HG02973 (cell line): ENCODE measurements around the gene PLA2G4D.
"Not testable (repeated sequence)": the region's sequence is repeated elsewhere in the genome, so short reads cannot be mapped to it uniquely, and the experiment has no call there.

Experiments
- ATAC-seq: cut with Tn5 transposase; IDR thresholded peaks from one replicate; pipeline ENCODE4 v1.9.1; 2021; ENCODE audit warnings: moderate library complexity; ENCODE audit not compliant: unreplicated experiment

The PLA2G4D gene

DNA sequence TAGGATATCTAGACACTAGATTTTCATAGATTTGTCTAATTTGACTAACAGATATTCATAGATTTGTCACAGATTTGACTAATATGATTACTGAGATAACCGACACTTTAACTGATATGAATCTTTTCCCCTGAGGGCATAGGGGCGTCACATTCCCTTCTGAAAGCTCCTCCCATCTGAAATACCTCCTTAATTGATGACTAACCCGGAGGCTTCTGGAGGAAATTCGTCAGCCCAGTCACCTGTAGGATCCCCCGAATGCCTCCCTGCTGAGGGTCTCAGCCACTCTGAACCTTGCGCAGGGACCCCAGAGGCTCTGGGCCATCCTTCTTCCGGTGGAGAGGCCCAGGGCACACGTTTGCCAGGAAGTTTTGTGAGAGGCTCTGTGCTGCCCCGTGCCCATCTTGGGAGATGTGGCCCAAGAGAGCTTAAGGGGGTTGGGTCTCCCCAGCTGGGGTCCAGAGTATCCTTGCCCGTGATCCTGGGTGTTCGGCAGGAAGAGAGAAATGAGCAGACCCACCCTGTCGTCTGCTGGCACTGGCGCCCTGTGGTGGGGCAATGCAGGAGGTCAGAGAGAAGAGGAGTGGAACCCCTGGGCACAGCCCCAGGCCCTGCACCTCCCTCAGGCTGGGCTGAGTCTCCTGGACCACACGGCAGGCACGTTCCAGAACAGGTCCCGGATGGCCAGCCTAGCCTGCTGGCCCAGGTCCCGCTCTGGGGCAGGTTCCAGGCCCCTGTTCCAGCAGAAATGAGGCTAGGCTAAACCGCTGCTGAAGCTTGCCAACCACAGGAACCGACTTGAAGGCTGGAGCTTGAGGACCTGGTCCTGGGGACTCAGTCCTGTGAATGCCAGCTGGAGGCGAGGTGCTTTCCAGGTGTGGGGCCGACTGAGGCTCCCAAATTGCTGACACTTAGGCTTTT lies 1.7 kb downstream of the PLA2G4D start:
- no peak for ATAC-seq

DNA sequence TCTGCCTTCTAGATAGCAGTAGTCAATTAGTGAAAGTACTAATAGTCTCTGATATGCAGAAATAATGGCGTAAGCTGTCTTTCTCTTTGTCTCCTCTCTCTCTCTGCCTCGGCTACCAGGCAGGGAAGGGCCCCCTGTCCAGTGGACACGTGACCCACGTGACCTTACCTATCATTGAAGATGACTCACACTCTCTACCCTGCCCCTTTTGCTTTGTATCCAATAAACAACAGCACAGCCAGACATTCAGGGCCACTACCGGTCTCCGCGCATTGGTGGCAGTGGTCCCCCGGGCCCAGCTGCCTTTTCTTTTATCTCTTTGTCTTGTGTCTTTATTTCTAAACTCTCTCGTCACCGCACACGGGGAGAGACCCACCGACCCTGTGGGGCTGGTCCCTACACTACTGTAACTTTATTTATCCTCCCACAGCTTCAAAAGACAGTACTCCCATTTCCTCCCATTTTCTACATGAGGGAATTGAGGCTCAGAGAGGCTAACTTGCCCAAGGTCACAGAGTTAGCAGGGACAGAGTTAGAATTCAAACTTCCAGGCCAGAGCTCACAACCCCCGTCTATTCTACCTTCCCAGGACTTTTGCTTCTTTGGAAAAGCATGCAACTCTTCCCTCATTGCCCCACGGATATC lies 2.5 kb downstream of the PLA2G4D start:
- ATAC-seq = not testable (repeated sequence)

DNA sequence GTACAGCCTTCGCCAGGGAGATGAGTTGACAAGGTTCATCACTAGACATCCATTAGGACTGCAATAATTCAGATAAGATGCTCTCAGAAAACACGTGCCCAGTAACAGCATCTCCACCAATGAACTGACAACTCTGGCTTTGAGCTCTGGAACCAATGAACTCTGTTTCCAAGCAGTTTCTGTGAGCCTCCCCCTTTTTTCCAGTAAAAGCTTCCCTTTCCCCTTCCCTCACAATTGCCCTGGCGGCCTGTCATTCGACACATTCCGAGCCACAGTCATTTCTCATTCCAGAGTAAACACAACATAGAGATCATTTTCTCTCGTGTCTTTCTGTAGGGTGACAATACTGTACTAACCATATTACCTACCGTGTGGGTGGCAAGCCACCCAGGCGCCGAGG lies 3.6 kb downstream of the PLA2G4D start:
- no peak for ATAC-seq

DNA sequence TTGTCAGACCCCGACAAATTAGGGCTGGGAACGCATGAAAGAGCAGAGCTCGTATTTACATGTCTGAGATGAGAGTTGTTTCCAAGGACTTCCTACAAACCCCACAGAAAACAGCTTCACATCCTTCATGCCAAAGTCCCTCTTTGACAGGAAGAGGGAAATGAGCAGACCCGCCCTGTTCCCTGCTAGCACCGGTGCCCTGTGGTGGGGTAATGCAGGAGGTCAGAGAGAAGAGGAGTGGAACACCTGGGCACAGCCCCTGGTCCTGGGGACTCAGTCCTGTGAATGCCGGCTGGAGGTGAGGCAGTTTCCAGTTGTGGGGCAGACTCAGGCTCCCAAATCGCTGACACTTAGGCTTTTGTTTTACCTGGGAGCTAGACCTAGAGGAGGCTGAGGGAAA lies 4.0 kb downstream of the PLA2G4D start:
- ATAC-seq = no peak

GRCh38 chr15:42089942-42090341 lies 4.4 kb downstream of the PLA2G4D start:
- no peak for ATAC-seq

DNA sequence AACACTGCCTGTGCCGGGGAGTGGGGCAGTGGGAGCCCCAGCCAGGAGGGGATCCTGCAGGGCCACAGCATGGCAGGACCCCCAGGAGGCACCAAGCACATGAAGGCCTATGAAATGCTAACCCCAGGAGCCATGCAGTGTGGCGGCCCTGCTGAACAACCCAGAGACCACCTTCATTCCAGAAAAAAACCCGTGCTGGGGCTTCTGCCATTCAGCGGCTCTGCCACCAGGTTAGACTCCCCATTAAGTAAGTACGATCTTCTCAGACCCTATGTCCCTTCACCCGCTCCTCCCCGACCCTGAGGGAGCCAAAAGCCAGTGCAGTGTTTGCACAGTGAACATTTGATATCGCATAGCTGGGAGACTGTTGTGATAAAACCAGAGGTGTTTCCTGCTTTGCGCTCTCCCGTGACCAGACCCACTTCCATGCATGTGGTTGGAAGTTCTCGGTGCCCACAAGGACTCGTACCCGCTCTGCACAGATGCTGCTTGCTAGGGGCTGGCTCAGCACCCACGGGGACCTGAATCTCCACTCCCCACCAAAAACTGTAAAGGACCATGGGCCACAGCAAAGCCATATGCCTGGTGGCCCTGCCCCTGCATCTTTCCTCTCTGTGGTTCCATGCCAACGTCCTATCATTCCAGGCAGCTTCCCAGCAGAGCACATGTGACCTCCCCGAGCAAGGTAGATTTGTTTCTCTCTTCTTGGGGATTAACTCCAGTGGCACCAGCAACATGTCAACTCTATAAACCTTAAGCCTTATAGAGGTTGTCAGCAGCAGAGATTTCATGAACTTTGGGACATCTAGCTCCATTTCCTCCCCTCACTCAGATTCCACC lies 5.3 kb downstream of the PLA2G4D start:
- ATAC-seq = no peak

DNA sequence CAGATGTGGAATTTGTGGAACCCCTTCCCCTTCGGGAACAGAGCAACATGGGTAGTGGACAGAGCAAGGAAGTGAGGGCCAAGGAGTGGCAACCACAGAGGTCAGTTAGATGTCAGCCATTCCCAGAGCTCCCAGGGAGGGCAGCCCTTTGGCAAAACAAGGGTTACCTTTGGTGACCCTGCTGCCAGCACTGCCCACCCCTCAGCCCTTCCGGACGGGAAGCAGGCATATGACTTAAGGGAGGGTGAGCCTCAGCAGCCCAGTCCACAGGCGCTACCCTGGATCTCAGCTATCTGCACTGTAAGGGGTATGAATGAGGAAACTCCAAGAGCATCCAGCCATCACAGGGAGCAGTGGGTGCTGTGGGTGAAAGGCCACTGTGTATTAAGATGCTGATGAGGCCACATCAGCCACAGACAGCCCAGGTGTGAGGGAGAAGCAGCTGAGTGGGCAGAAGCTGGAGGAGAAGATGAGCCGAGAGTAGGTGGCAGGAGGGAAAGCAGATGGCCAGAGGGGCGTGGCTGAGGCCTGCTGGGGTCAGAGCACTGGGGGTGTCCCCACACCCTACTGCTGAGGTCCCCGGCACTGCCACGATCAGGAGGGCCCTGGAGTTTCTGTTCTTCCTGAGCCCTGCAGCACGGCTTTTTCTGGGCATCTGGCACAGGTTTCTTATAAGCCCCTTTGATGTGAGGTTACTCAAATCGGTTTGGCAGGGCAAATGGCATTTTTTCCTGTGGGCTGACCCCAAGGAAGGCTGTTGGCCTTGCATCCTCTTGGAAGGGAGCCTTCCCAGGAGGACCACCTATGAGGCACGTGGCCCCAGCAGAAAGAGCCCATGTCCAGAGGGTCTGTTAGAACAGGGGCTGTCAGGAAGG lies 6.2 kb downstream of the PLA2G4D start:
- no peak for ATAC-seq

DNA sequence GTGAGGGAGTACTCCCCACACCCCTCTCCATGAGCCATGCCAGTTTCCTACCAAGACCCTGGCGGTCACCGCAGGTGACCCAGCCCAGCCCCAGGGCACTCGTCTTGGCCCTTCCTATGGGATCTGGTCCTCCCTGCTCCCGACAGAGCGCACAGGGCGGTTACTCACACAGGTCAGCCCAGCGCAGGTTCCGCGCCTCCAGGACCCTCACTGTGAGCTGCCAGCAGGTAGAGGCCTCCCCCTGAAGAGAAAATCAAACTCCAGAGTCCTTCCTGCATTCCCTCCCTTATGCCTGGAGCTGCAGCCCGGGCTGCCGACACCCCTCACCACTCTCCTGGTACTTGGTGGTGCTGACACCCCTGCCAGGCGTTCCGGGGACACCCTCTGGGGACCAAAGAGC lies 6.9 kb downstream of the PLA2G4D start:
- no peak for ATAC-seq

DNA sequence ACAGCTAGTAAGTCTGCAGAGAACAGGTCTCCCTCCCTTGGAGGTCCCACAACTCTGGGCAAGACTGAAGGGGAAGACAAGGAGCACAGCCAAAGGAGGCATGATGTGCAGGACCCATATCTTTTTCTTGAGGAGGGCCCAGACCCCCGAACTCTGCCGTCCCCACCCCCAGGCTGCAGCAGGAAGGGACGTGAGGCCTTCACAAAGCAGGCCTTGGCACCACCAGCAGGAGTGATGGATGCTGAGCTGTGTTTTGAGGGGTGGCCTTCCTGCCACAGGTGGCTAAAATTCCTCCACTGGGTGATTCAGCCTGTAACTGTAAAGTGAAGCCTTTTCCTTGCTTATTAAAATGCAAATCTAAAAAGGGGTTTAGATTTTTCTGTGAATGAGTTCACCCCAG lies 8.6 kb downstream of the PLA2G4D start:
- ATAC-seq = no peak

GRCh38 chr15:42085236-42085605 lies 9.1 kb downstream of the PLA2G4D start:
- ATAC-seq = no peak

- ATAC-seq = no peak
Observed at GRCh38 chr15:42084465-42085235, 9.7 kb downstream of the PLA2G4D start.

DNA sequence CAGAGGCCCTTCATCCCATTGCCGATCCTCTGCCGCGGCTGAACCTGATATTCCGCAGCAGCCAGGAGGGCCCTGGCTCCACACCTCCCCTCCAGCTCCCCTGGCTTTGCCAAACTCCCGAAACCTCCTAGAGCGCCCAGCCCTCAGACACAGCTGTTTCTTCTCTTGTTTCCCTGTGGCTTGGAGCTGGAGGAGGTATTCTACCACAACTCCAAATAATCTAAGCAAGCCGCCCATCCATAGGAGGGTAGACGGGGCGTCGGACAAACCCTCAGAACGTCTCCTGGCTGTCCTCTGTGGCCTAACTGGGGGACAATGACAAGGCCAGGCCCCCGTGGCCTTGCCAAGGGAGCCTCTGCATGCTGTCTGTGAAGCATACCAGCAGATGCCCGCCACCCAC lies 10.4 kb downstream of the PLA2G4D start:
- ATAC-seq = no peak

DNA sequence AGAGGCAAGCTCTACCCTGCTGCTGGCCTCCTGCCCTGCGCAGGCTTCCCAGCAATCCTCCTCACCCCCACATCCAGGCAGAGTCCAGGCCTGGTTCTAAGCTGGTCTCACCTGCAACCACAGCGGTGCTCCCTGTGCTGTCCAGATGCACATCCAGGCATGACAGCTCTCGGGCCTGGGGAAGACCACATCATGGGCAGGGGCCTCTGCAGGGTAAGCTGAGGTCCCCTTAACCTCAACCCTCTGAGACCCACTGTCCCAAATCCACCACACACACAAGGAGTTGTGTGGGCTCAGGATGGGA lies 10.8 kb downstream of the PLA2G4D start:
- ATAC-seq = no peak

- no peak for ATAC-seq
Observed at GRCh38 chr15:42082823-42083604, 11.3 kb downstream of the PLA2G4D start.

DNA sequence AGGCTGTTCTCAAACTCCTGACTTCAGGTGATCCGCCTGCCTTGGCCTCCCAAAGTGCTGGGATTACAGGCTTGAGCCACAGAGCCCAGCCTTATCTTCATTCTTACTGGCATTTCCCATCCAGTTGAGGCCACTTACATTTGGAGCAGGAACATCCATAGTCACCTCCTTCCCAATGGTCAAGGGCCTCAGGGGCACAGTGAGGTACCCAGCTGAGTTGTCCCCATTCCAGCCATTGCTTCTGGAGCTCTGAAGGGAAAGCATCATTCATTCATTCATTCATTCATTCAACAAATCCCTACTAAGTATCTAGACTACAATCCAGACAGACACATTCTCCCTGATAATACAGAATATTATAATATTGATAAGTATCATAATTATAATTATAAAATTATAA lies 12.2 kb downstream of the PLA2G4D start:
- no peak for ATAC-seq

DNA sequence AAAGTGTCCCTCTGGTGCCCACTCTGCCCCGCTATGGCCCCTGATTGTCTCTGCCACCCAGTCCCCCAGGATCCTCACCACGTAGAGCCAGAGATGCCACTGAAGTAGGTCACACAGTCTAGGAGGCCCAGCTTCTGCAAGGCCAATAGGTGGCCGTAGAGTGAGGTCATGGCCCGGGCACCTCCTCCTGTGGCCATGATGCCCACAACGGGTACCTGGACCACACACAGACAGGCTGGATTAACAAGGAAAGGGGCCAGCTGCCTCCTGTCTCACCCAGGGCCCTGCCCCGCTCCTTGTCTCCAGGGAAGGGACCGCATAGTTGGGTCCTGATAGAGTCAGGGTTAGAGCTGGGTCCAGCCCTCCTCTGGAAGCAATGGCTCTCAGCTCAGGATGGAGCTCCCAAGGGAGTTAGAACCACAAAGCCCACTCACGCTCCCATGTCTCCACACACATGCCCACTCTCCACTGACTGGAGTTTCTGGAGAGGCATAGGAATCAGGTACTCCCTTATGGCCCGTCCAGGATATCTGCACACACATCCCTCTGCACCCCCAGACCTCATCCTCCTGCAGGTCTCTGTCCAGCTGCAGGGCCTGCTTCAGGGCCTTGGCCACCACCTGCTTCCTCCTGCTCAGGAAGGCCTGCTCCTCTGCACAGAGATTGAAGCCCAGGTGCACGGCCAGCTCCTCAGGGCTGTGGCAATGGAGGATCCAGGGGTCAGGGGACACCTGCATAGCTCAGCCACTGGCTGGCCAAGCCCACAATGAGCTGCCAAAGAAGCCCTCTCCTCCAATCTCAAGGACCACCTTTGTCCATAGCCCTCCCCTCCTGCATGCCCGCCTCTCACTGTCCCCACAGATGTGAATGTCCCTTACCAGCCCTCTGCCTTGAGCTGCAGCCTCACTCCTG lies 13.2 kb downstream of the PLA2G4D start:
- ATAC-seq = no peak

- no peak for ATAC-seq
Observed at GRCh38 chr15:42080186-42080918, 14.0 kb downstream of the PLA2G4D start.
